Fibroblast of lung (primary cell): ENCODE measurements around the gene FSTL4.

Experiments used
- CTCF ChIP-seq, 2 donors: IDR thresholded peaks in 1 of 2; conservative IDR thresholded peaks in 1 of 2; 1 replicate in 1 of 2; 2 replicates in 1 of 2; pipeline ENCODE4 v1.5.1; 2011 to 2012; ENCODE audit warnings: low read length in 2 of 2, control low read depth in 1 of 2, inconsistent platforms in 1 of 2, low read depth in 1 of 2, mild to moderate bottlenecking in 1 of 2
- EZH2 ChIP-seq: IDR thresholded peaks from 2 replicates; pipeline ENCODE4 v1.5.1; 2012; ENCODE audit warnings: low read length, control low read depth, mild to moderate bottlenecking; ENCODE audit errors: missing control alignments

- no peak for TF ChIP-seq CTCF (conservative IDR thresholded peaks at IDR 0.05 in 1 of 2, IDR thresholded peaks at IDR 0.05 in 1 of 2; ENCODE audit: low read depth in 1 of 2, low read length in 2 of 2)
- no peak for TF ChIP-seq EZH2
Measured at GRCh38 chr5:133244242-133244641, 368.1 kb downstream of the FSTL4 start.
